Stimulated activated CD8-positive, alpha-beta memory T cell treated with anti-CD3 and anti-CD28 coated beads, Interleukin-4, amount 100 ng/mL, for 48 hours (primary cell): ENCODE measurements around the gene PPIE.

Source experiments
- DNase-seq: peaks from one replicate; pipeline ENCODE4 v3.0.0-alpha.2; 2020

Gene PPIE

GRCh38 chr1:39721664-39722063 lies 17.0 kb upstream of the PPIE start:
- DNase-seq, result no peak

- no peak for DNase-seq
Observed at GRCh38 chr1:39722495-39722894, 16.2 kb upstream of the PPIE start.

GRCh38 chr1:39726600-39726999 lies 12.1 kb upstream of the PPIE start:
- DNase-seq, result no peak

- no peak for DNase-seq
Observed at GRCh38 chr1:39727221-39727931, 11.3 kb upstream of the PPIE start.

- DNase-seq, result no peak
Observed at GRCh38 chr1:39727932-39728317, 10.8 kb upstream of the PPIE start.

GRCh38 chr1:39729030-39729429 lies 9.7 kb upstream of the PPIE start:
- no peak for DNase-seq

- DNase-seq, result no peak
Observed at GRCh38 chr1:39729842-39730241, 8.8 kb upstream of the PPIE start.

GRCh38 chr1:39732730-39733129 lies 6.0 kb upstream of the PPIE start:
- no peak for DNase-seq

- DNase-seq, result no peak
Observed at GRCh38 chr1:39733161-39733560, 5.5 kb upstream of the PPIE start.

GRCh38 chr1:39735731-39736130 lies 3.0 kb upstream of the PPIE start:
- no peak for DNase-seq

- DNase-seq, result no peak
Observed at GRCh38 chr1:39737546-39738169, 1.0 kb upstream of the PPIE start.

GRCh38 chr1:39745016-39745670 lies 6.5 kb downstream of the PPIE start:
- no peak for DNase-seq

- DNase-seq, result no peak
Observed at GRCh38 chr1:39751595-39751994, 12.9 kb downstream of the PPIE start.

- DNase-seq, result no peak
Observed at GRCh38 chr1:39752703-39753102, 14.0 kb downstream of the PPIE start.

GRCh38 chr1:39753132-39754025 lies 14.7 kb downstream of the PPIE start:
- no peak for DNase-seq

- DNase-seq, result no peak
Observed at GRCh38 chr1:39754026-39754570, 15.4 kb downstream of the PPIE start.

- no peak for DNase-seq
Observed at GRCh38 chr1:39754906-39755504, 16.3 kb downstream of the PPIE start.

- no peak for DNase-seq
Observed at GRCh38 chr1:39755965-39756659, 17.4 kb downstream of the PPIE start.

GRCh38 chr1:39757501-39757900 lies 18.8 kb downstream of the PPIE start:
- DNase-seq, result no peak

- DNase-seq, result no peak
Observed at GRCh38 chr1:39758556-39759435, 20.1 kb downstream of the PPIE start.

GRCh38 chr1:39759436-39759726 lies 20.7 kb downstream of the PPIE start:
- no peak for DNase-seq
